ENCODE results near the gene DUSP8.
A peak's percentile ranks its signal among the peaks of the same experiment; 100 is the strongest.

The DUSP8 gene

DNA sequence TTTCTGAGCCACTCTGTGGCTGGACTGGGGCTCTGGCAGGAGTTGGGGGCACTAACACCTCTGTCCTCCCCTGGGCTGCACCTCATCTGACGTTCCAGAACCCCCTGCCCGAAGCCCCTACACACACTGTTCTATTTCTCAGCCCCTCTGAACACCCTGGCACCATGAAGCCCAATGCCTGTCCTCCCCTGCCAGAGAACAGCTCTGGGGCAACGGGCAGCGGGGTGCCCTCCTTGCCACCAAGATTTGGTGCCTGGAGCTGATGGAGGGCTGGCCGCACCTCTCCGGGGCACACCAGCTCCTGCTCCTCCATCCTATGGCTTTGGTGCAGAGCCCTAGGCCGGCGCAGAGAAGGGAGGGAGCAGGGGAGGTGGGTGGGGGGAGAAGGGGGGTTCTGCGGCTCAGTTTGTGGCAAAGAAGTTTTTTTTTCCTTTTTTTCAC is 16.3 kb downstream of the DUSP8 start:
- Histone ChIP-seq H3K36me3 (ENCODE audit: control insufficient read depth in 2 of 2, insufficient read depth in 1 of 2, low read length in 2 of 2) (peaks cover 0 to 33% of the 10 kb centered on the region in 2 experiments; a peak in 1 of 3 replicates), H3K9me3 (ENCODE audit: control insufficient read depth, insufficient read depth, low read depth, low read length) (no peaks in the 10 kb centered on the region), H3K4me1 (ENCODE audit: control insufficient read depth, insufficient read depth, low read length) (no peaks in the 10 kb centered on the region), H3K4me3 (ENCODE audit: low read depth, low read length) (no peak overlapping the region), H3K27ac (ENCODE audit: extremely low read depth, low read depth, low read length) (no peak overlapping the region)
- CTCF ChIA-PET, result interaction anchor here (0.8 to 1.5 kb wide), 4 partner anchors 9 to 72 kb away, joined by 3 to 8 read pairs (median 4); no protein-coding TSS in a partner anchor
- POLR2A ChIA-PET, result interaction anchor here (0.6 to 1.1 kb wide), 2 partner anchors 9 to 19 kb away, joined by 3 to 5 read pairs; no protein-coding TSS in a partner anchor
- TF ChIP-seq ZFP37 (tag by site-specific recombination; IDR thresholded peaks at IDR 0.05) (no peak), HOXC10 (CRISPR knock-in tag; IDR thresholded peaks at IDR 0.05) (no peak), ZNF76 (tag by site-specific recombination; IDR thresholded peaks at IDR 0.05; ENCODE audit: borderline replicate concordance, low read depth) (no peak)
- TF ChIP-seq, protein P1, sequence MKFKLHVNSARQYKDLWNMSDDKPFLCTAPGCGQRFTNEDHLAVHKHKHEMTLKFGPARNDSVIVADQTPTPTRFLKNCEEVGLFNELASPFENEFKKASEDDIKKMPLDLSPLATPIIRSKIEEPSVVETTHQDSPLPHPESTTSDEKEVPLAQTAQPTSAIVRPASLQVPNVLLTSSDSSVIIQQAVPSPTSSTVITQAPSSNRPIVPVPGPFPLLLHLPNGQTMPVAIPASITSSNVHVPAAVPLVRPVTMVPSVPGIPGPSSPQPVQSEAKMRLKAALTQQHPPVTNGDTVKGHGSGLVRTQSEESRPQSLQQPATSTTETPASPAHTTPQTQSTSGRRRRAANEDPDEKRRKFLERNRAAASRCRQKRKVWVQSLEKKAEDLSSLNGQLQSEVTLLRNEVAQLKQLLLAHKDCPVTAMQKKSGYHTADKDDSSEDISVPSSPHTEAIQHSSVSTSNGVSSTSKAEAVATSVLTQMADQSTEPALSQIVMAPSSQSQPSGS (tag by site-specific recombination; IDR thresholded peaks at IDR 0.05; ENCODE audit: low read depth), result no peak

DNA sequence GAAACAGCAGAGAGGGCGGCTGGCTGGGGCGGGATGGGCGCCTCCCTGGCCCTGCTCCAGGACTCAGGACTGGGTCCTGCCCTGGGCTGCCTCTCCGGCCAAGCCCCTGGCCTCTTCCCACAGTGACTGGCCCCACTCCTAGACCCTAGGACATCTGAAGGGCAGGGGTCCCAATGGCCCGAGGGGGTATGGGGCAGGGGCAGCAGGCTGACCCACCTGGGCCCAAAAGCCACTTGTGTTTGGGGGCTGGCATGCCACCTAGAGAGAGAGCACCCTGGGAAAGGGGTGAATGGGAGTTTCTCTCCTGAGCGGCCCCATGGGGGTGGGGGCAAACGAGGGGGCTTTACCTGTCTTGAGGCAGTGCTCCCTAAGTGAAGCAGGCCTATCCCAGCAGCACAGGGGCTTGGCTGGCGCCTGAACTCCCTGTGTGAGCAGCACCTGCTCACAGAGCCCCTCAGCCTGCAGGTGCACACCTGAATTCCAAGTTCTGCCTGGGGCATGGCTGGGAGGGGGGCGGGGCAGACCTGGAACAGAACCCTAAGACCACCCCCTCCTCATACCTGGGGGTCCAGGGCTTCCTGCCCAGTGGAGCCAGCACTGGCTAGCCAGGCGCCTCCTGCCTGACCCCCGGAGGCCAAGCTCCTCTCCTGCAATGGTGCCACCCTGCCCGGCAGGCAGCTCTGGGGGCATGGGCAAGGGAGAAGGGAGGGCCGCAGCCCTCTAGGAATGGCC is 16.9 kb downstream of the DUSP8 start:
- 0 out of 2 replicates have a peak, but pooled peaks have one; percentile 19 for TF ChIP-seq KLF8 (tag by site-specific recombination; IDR thresholded peaks at IDR 0.05)
- no peak for TF ChIP-seq MYNN (tag by site-specific recombination; IDR thresholded peaks at IDR 0.05; ENCODE audit: borderline replicate concordance)
- no peak for TF ChIP-seq ZNF221 (tag by site-specific recombination; IDR thresholded peaks at IDR 0.05; ENCODE audit: borderline replicate concordance)
- TF ChIP-seq SETDB1 (IDR thresholded peaks at IDR 0.05; ENCODE audit: insufficient read length, low read length), result no peak
- TF ChIP-seq, protein P2, sequence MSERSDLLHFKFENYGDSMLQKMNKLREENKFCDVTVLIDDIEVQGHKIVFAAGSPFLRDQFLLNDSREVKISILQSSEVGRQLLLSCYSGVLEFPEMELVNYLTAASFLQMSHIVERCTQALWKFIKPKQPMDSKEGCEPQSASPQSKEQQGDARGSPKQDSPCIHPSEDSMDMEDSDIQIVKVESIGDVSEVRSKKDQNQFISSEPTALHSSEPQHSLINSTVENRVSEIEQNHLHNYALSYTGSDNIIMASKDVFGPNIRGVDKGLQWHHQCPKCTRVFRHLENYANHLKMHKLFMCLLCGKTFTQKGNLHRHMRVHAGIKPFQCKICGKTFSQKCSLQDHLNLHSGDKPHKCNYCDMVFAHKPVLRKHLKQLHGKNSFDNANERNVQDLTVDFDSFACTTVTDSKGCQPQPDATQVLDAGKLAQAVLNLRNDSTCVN (tag by site-specific recombination; optimal IDR thresholded peaks at IDR 0.05), result no peak
- TF ChIP-seq ZNF423 (tag by site-specific recombination; IDR thresholded peaks at IDR 0.05), result no peak
- TF ChIP-seq, protein P3, sequence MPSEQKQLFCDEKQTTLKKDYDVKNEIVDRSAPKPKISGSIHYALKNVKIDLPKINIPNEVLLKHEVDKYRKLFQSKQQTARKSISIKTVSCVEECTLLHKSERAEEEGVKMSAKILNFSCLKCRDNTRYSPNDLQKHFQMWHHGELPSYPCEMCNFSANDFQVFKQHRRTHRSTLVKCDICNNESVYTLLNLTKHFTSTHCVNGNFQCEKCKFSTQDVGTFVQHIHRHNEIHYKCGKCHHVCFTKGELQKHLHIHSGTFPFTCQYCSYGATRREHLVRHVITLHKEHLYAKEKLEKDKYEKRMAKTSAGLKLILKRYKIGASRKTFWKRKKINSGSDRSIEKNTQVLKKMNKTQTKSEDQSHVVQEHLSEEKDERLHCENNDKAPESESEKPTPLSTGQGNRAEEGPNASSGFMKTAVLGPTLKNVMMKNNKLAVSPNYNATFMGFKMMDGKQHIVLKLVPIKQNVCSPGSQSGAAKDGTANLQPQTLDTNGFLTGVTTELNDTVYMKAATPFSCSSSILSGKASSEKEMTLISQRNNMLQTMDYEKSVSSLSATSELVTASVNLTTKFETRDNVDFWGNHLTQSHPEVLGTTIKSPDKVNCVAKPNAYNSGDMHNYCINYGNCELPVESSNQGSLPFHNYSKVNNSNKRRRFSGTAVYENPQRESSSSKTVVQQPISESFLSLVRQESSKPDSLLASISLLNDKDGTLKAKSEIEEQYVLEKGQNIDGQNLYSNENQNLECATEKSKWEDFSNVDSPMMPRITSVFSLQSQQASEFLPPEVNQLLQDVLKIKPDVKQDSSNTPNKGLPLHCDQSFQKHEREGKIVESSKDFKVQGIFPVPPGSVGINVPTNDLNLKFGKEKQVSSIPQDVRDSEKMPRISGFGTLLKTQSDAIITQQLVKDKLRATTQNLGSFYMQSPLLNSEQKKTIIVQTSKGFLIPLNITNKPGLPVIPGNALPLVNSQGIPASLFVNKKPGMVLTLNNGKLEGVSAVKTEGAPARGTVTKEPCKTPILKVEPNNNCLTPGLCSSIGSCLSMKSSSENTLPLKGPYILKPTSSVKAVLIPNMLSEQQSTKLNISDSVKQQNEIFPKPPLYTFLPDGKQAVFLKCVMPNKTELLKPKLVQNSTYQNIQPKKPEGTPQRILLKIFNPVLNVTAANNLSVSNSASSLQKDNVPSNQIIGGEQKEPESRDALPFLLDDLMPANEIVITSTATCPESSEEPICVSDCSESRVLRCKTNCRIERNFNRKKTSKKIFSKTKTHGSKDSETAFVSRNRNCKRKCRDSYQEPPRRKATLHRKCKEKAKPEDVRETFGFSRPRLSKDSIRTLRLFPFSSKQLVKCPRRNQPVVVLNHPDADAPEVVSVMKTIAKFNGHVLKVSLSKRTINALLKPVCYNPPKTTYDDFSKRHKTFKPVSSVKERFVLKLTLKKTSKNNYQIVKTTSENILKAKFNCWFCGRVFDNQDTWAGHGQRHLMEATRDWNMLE (tag by site-specific recombination; conservative IDR thresholded peaks at IDR 0.05; ENCODE audit: low read depth), result no peak
- ChIA-PET CTCF (interaction anchor here (0.8 to 1.5 kb wide), 2 partner anchors 9 to 73 kb away, joined by 3 to 8 read pairs; no protein-coding TSS in a partner anchor), POLR2A (interaction anchor here (0.6 to 1.1 kb wide), 2 partner anchors 9 to 20 kb away, joined by 3 to 5 read pairs; no protein-coding TSS in a partner anchor)
- H3K36me3 ChIP-seq (ENCODE audit: control insufficient read depth in 2 of 2, insufficient read depth in 1 of 2, low read length in 2 of 2), result peaks cover 0 to 27% of the 10 kb centered on the region in 2 experiments; a peak in 1 of 3 replicates
- H3K9me3 ChIP-seq (ENCODE audit: control insufficient read depth, insufficient read depth, low read depth, low read length), result no peaks in the 10 kb centered on the region
- no peak overlapping the region for H3K27ac ChIP-seq (ENCODE audit: extremely low read depth, low read depth, low read length)
- no peaks in the 10 kb centered on the region for H3K4me1 ChIP-seq (ENCODE audit: control insufficient read depth, insufficient read depth, low read length)
- no peak overlapping the region for H3K4me3 ChIP-seq (ENCODE audit: low read depth, low read length)
